GM23248 (cell line): ENCODE results near the gene BTN1A1.

Experiments
- EZH2 ChIP-seq: fragments of 200-600 bp; sonication (generic); IDR thresholded peaks from 2 replicates; pipeline ENCODE4 v1.6.1; 2018; ENCODE audit warnings: antibody characterized with exemption, mild to moderate bottlenecking; ENCODE audit not compliant: insufficient read depth, poor library complexity, severe bottlenecking
- EZH2phosphoT487 ChIP-seq: fragments of 200-600 bp; sonication (generic); IDR thresholded peaks from 2 replicates; pipeline ENCODE4 v1.6.1; 2018; ENCODE audit warnings: antibody characterized with exemption, moderate library complexity, mild to moderate bottlenecking, low read depth; ENCODE audit not compliant: insufficient read depth

DNA sequence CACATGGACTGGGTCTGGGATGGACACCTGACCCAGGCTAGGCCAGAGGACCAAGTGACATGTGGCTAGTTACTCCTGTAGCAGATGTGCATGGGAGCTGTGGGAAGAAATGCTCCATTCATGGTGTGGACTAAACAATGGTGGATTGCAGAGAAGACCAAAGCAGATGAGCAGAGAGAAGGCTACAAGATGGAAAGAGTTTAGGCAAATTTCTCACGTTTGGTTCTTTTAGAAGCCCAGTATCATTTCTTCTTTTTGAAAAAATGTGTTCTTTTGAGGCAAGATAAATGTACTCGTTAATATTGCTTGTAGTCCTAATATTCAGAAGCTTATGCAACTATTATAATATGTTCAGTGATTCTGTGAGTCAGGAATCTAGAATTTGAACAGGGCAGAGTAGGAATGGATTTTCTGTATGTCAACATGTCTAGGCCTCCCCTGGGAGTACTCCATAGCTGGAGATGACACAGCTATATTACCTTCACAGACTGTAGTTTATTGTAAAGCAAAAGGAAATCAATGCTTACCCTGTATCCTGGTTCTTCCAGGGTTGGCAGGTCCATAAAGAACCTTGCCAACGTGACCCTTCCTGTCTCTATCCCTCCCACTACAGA is 44.6 kb upstream of the BTN1A1 start:
- TF ChIP-seq EZH2phosphoT487 (no peak), EZH2 (no peak)
